Measurements from ENCODE around the gene DCHS2.

DCHS2 gene

DNA sequence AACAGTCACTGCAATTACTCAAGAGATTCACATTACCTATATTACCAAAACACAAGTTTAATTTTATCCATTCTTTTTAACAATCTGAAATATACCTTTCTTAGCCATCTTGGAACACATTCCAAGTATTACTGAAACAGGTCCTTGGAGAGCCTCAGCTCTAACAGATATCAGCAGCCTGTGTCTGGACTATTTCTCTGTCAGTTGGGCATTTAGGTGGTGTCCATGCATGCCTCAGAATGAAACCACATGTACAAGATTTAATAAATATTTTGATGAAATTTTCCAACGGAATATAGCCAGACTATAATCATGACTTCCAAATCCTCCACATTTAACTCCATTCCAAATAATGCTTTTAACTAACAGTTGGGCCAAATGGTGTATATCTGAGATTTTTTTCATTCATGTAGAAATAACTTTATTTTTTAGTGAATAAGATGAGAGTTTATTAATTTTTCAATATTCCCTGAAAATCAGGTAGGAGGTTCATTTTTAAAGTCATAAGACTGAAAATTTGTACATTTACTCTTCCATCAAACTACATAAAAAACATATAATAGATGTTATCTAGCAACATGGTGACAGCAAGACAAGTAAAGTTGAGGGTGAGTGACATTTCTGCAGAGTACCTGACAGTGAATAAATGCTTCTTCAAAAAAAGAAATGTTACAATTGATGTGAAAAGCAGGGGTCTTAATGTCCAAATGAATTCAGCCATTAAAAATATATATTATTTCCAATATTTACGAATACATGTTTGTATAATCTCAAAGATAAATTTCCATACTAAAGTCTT, 174.2 kb downstream of the DCHS2 start:
- DNase-seq (ENCODE audit: low read depth, low spot score) = no peak

GRCh38 chr4:154315741-154316140, 175.9 kb downstream of the DCHS2 start:
- no peak for DNase-seq (ENCODE audit: low read depth, low spot score)

GRCh38 chr4:154314248-154314647, 177.4 kb downstream of the DCHS2 start:
- no peak for DNase-seq (ENCODE audit: low read depth, low spot score)

DNA sequence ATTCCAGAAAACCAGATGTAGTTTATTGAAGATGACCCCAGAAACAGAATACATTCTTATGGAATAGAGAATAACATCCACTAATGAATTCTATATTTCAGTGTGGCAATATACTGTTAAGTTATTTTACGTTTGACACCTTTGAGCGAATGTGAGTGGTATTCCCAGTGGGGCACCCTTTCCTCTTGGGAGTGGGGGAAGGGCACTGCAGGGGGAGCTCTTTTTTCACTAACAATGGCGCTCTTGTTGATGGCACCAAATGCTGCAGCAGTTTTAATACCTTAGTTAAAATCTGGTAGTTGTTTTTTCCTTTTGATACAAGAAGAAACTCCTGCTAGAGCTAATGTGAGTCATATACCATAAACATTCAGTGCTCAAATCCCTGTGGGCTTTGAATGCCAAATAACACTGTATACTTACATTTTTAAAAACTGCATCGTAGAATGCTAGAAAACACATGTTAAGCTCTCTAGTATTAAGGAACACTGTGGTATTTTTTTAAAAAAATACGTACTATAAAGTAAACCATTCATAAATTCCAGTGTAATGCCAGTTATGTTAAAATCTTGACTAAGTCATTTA, 178.5 kb downstream of the DCHS2 start:
- DNase-seq (ENCODE audit: low read depth, low spot score) = no peak

GRCh38 chr4:154312246-154312645, 179.4 kb downstream of the DCHS2 start:
- DNase-seq (ENCODE audit: low read depth, low spot score) = no peak

DNA sequence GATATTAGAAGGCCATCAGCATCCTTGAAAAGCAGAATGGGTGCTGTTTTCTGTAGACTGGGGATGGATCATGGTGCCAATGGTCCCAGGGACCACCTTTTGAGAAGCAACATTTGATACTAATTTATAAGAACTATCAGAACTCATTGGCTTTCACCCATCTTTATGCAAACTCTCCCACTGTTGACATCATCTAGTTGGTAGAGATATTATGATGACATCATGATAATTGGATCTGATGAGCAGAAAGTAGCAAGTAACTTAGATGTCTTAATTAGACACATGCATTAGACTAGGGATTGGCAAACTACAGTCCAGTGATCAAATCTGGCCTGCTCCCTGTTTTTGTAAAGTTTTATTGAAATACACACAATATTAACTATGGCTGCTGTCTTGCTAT, 181.0 kb downstream of the DCHS2 start:
- DNase-seq (ENCODE audit: low read depth, low spot score) = no peak

- DNase-seq (ENCODE audit: low read depth, low spot score) = no peak
These were observed 183.4 kb downstream of the DCHS2 start for GRCh38 chr4:154308207-154308606.

DNA sequence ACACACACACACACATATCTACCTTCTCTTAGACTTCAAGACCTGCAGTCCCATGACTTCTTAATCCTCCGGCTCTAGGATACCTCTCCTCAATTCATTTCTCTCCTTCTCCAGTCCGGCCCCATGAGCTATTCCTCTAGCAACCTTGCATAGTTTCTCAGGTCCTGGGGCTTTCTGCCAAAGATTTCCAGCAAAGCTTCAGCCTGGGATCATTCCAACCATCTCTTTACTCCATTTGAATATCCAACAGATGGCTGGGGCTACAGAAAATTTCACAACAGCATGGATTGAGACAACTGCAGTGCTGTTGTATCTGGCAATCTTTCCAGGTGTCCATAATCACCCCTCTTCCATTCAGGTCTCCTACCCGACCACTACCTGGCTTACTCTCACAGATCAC, 184.1 kb downstream of the DCHS2 start:
- no peak for DNase-seq (ENCODE audit: low read depth, low spot score)

DNA sequence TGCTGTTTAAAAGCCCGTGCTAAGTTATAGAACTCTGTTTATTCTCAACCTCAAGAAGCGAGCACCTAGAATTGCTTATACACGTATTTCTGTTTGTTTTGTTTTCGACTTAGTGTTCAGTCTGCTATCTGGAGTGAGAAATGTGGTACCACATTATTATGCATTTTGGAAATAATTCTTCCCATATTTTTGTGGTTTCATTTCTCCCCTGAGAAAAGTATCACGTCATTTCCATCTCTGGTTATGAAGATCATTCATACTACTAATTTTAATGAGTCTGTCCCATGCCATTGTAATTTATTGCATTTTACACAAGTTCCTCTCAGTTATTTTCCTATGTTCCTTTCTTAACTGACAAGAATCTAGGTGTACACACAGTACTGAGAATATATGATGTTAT, 186.0 kb downstream of the DCHS2 start:
- no peak for DNase-seq (ENCODE audit: low read depth, low spot score)

DNA sequence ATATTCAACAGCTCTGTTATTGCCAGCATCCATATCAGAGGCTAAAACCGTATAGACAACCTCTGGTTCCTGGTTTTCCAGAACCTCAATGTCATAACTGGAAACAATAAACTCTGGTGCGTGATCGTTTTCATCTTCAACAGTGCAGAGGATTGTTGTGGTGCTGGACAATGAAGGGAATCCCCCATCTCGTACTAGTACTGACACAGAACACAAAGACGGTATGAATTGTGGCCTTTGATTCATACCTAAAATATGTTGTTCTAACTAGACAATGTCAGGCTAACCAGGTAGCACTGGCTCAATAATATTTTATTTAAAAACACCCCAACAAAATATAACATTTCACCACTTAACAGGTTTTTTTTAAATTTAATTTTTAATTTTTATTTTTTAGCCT, 186.9 kb downstream of the DCHS2 start:
- DNase-seq (ENCODE audit: low read depth, low spot score) = no peak

- DNase-seq (ENCODE audit: low read depth, low spot score) = no peak
These were observed 196.8 kb downstream of the DCHS2 start for GRCh38 chr4:154294652-154295350.

DNA sequence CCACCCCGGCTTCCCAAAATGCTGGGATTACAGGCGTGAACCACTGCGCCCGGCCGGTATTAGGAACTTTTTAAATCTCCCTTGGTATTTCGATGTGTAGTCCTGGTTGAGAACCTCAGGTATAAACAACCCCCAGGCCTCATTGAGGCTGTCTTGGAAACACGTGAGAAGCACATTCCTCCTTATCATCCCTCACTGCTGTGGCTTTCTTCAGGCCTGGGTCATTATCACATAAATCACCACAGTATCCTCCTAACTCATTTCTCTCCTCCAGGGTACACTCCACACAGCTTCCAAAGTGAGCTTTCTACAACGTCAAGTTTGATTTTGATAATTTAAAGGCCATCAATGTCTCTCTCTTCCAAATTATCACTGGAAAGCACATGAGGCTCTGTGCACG, 198.2 kb downstream of the DCHS2 start:
- no peak for DNase-seq (ENCODE audit: low read depth, low spot score)

- DNase-seq (ENCODE audit: low read depth, low spot score) = no peak
These were observed 199.0 kb downstream of the DCHS2 start for GRCh38 chr4:154292589-154292988.

GRCh38 chr4:154277172-154277571, 214.4 kb downstream of the DCHS2 start:
- DNase-seq (ENCODE audit: low read depth, low spot score) = peak; percentile 60

GRCh38 chr4:154276496-154276895, 215.1 kb downstream of the DCHS2 start:
- no peak for DNase-seq (ENCODE audit: low read depth, low spot score)

GRCh38 chr4:154254999-154255398, 236.6 kb downstream of the DCHS2 start:
- no peak for DNase-seq (ENCODE audit: low read depth, low spot score)

GRCh38 chr4:154234576-154234975, 257.0 kb downstream of the DCHS2 start:
- no peak for DNase-seq (ENCODE audit: low read depth, low spot score)

- DNase-seq (ENCODE audit: low read depth, low spot score) = no peak
These were observed 259.7 kb downstream of the DCHS2 start for GRCh38 chr4:154231806-154232478.

GRCh38 chr4:154230723-154231122, 260.9 kb downstream of the DCHS2 start:
- no peak for DNase-seq (ENCODE audit: low read depth, low spot score)

DNA sequence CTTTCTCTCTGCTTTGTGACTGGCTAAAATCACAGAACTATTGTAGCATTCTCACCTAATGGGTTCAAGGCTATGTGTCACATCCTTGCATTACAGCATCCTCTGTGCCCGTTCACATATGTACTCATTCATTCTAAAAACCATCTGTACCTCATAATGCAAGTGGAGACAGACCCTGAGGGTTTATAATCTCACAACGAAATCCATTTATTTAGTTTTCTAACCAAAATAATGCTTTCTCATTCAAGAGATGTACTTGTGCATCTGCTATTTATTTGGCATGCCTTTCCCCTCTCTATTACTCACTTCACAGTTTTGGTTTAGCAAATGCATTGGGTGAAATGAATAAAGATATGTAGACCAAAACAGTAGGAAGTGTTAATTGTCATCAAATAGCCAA, 261.5 kb downstream of the DCHS2 start:
- DNase-seq (ENCODE audit: low read depth, low spot score) = no peak

DNA sequence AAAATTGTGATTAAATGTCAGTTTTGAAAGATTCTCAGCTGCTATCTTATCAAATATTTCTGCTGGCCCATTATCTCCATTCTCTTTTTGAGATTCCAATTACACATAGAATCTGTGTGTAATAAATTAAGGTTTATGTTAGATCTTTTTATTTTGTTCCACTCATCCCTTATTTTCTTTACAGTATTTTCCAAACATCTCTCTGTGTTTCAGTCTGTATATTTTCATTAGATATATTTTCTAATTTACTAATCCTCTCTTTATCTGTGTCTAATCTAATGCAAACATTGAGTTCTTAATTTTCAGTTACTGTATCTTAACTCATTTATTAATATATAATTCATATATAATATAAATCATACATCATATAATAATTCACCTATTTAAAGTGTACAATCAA, 268.7 kb downstream of the DCHS2 start:
- no peak for DNase-seq (ENCODE audit: low read depth, low spot score)

GRCh38 chr4:154218051-154218450, 273.5 kb downstream of the DCHS2 start:
- DNase-seq (ENCODE audit: low read depth, low spot score) = no peak

Data from ELF-1 (cell line).